ENCODE measurements around the gene SH3PXD2A.
"Not testable (repeated sequence)": the region's sequence is repeated elsewhere in the genome, so short reads cannot be mapped to it uniquely, and the experiment has no call there.

Gene SH3PXD2A

GRCh38 chr10:103636492-103636891, 218.9 kb downstream of the SH3PXD2A start:
- DNase-seq (ENCODE audit: insufficient read length) = no peak
- TF ChIP-seq POLR2A (IDR thresholded peaks at IDR 0.05; ENCODE audit: low read depth, low read length) = no peak
- TF ChIP-seq POLR2AphosphoS5 (IDR thresholded peaks at IDR 0.05; ENCODE audit: low read depth, low read length) = no peak
- TF ChIP-seq TAF1 (IDR thresholded peaks at IDR 0.05; ENCODE audit: borderline replicate concordance, low read depth, low read length) = no peak
- no peak for FAIRE-seq

GRCh38 chr10:103635580-103635979, 219.8 kb downstream of the SH3PXD2A start:
- no peak for FAIRE-seq
- no peak for TF ChIP-seq POLR2AphosphoS5 (IDR thresholded peaks at IDR 0.05; ENCODE audit: low read depth, low read length)
- no peak for TF ChIP-seq TAF1 (IDR thresholded peaks at IDR 0.05; ENCODE audit: borderline replicate concordance, low read depth, low read length)
- no peak for TF ChIP-seq POLR2A (IDR thresholded peaks at IDR 0.05; ENCODE audit: low read depth, low read length)
- no peak for DNase-seq (ENCODE audit: insufficient read length)

GRCh38 chr10:103633846-103634245, 221.5 kb downstream of the SH3PXD2A start:
- no peak for FAIRE-seq

GRCh38 chr10:103632871-103633270, 222.5 kb downstream of the SH3PXD2A start:
- not testable (repeated sequence) for DNase-seq (ENCODE audit: insufficient read length); FAIRE-seq

More at GRCh38 chr10:103633846-103634245, 221.5 kb downstream of the SH3PXD2A start:
- TF ChIP-seq TAF1 (IDR thresholded peaks at IDR 0.05; ENCODE audit: borderline replicate concordance, low read depth, low read length) (no peak), POLR2A (IDR thresholded peaks at IDR 0.05; ENCODE audit: low read depth, low read length) (no peak), POLR2AphosphoS5 (IDR thresholded peaks at IDR 0.05; ENCODE audit: low read depth, low read length) (no peak)
- no peak for DNase-seq (ENCODE audit: insufficient read length)

GRCh38 chr10:103632247-103632642, 223.1 kb downstream of the SH3PXD2A start:
- FAIRE-seq = no peak
- no peak for DNase-seq (ENCODE audit: insufficient read length)
- TF ChIP-seq POLR2AphosphoS5 (IDR thresholded peaks at IDR 0.05; ENCODE audit: low read depth, low read length) (no peak), POLR2A (IDR thresholded peaks at IDR 0.05; ENCODE audit: low read depth, low read length) (no peak), TAF1 (IDR thresholded peaks at IDR 0.05; ENCODE audit: borderline replicate concordance, low read depth, low read length) (no peak)

GRCh38 chr10:103630156-103630555, 225.2 kb downstream of the SH3PXD2A start:
- FAIRE-seq = no peak
- DNase-seq (ENCODE audit: insufficient read length) = no peak
- TF ChIP-seq TAF1 (IDR thresholded peaks at IDR 0.05; ENCODE audit: borderline replicate concordance, low read depth, low read length) (no peak), POLR2AphosphoS5 (IDR thresholded peaks at IDR 0.05; ENCODE audit: low read depth, low read length) (no peak), POLR2A (IDR thresholded peaks at IDR 0.05; ENCODE audit: low read depth, low read length) (no peak)

GRCh38 chr10:103629581-103629980, 225.8 kb downstream of the SH3PXD2A start:
- DNase-seq (ENCODE audit: insufficient read length) (no peak), FAIRE-seq (no peak)
- TF ChIP-seq POLR2AphosphoS5 (IDR thresholded peaks at IDR 0.05; ENCODE audit: low read depth, low read length) (no peak), POLR2A (IDR thresholded peaks at IDR 0.05; ENCODE audit: low read depth, low read length) (no peak), TAF1 (IDR thresholded peaks at IDR 0.05; ENCODE audit: borderline replicate concordance, low read depth, low read length) (no peak)

GRCh38 chr10:103627893-103628292, 227.5 kb downstream of the SH3PXD2A start:
- no peak for DNase-seq (ENCODE audit: insufficient read length)
- TF ChIP-seq POLR2A (IDR thresholded peaks at IDR 0.05; ENCODE audit: low read depth, low read length) (no peak), POLR2AphosphoS5 (IDR thresholded peaks at IDR 0.05; ENCODE audit: low read depth, low read length) (no peak), TAF1 (IDR thresholded peaks at IDR 0.05; ENCODE audit: borderline replicate concordance, low read depth, low read length) (no peak)
- no peak for FAIRE-seq

- TF ChIP-seq POLR2A (IDR thresholded peaks at IDR 0.05; ENCODE audit: low read depth, low read length) = no peak
- TF ChIP-seq POLR2AphosphoS5 (IDR thresholded peaks at IDR 0.05; ENCODE audit: low read depth, low read length) = no peak
- no peak for TF ChIP-seq TAF1 (IDR thresholded peaks at IDR 0.05; ENCODE audit: borderline replicate concordance, low read depth, low read length)
- DNase-seq (ENCODE audit: insufficient read length) = no peak
- FAIRE-seq = no peak
Measured at GRCh38 chr10:103627111-103627892, 228.1 kb downstream of the SH3PXD2A start.

- DNase-seq (ENCODE audit: insufficient read length) (no peak), FAIRE-seq (no peak)
- no peak for TF ChIP-seq POLR2A (IDR thresholded peaks at IDR 0.05; ENCODE audit: low read depth, low read length)
- no peak for TF ChIP-seq TAF1 (IDR thresholded peaks at IDR 0.05; ENCODE audit: borderline replicate concordance, low read depth, low read length)
- TF ChIP-seq POLR2AphosphoS5 (IDR thresholded peaks at IDR 0.05; ENCODE audit: low read depth, low read length) = no peak
Measured at GRCh38 chr10:103626178-103626577, 229.2 kb downstream of the SH3PXD2A start.

GRCh38 chr10:103622935-103623574, 232.3 kb downstream of the SH3PXD2A start:
- TF ChIP-seq POLR2AphosphoS5 (IDR thresholded peaks at IDR 0.05; ENCODE audit: low read depth, low read length) (no peak), TAF1 (IDR thresholded peaks at IDR 0.05; ENCODE audit: borderline replicate concordance, low read depth, low read length) (no peak), POLR2A (IDR thresholded peaks at IDR 0.05; ENCODE audit: low read depth, low read length) (no peak)
- FAIRE-seq = no peak

GRCh38 chr10:103622286-103622685, 233.1 kb downstream of the SH3PXD2A start:
- FAIRE-seq (no peak), DNase-seq (ENCODE audit: insufficient read length) (no peak)
- TF ChIP-seq POLR2AphosphoS5 (IDR thresholded peaks at IDR 0.05; ENCODE audit: low read depth, low read length) (no peak), TAF1 (IDR thresholded peaks at IDR 0.05; ENCODE audit: borderline replicate concordance, low read depth, low read length) (no peak), POLR2A (IDR thresholded peaks at IDR 0.05; ENCODE audit: low read depth, low read length) (no peak)

More at GRCh38 chr10:103622935-103623574, 232.3 kb downstream of the SH3PXD2A start:
- no peak for DNase-seq (ENCODE audit: insufficient read length)
